ENCODE data around the gene APLF. TPM values are rescaled to one million over a fixed set of nuclear protein-coding genes. Genes with fewer than 3 reads are reported as not detected.

The APLF gene
- total and polyA plus RNA-seq, 2 of the 8 experiments (the other 6 are each of a cell fraction or from before 2014, with no cell fraction given) = 4.4 to 7.3 TPM

DNA sequence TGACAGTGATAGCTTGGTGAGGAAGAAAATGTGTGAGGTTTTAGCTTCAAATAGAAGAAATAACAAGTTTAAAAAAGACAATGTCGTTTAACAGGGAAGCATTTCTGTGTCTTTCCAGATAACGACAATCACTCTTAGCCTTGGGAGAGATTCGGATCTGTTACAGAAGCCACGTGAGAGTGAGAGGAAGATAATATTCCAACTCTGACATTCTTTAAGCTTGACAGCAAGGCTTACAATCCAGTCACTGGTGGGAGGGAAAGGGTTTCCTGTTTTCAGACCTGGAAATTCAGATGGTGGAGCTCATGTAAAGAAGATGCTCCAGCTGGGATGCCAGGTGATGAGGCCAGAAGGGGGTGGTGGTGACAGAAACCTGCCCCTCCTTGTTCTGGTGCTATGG is 31.1 kb upstream of the APLF start:
- Histone ChIP-seq H2BK15ac (ENCODE audit: low read length) (no peak overlapping the region), H2BK120ac (replicated peaks; ENCODE audit: low read depth, low read length) (no peak overlapping the region), H3K23ac (ENCODE audit: insufficient read length) (no peak overlapping the region), H4K5ac (ENCODE audit: insufficient read length, low read depth, low read length) (no peak overlapping the region), H4K20me1 (replicated peaks in 1 of 2; ENCODE audit: control insufficient read depth in 1 of 2, insufficient read depth in 2 of 2, low read length in 2 of 2) (no peaks in the 10 kb centered on the region), H2BK5ac (ENCODE audit: low read depth, low read length) (no peak overlapping the region), H3K79me2 (ENCODE audit: control insufficient read depth in 1 of 2, insufficient read depth in 2 of 2, low read length in 2 of 2) (no peaks in the 10 kb centered on the region), H2AFZ (ENCODE audit: low read length) (no peak overlapping the region), H3K79me1 (ENCODE audit: low read depth, low read length) (no peaks in the 10 kb centered on the region), H4K8ac (ENCODE audit: extremely low read depth, insufficient read depth, low read length) (no peak overlapping the region), H2BK12ac (ENCODE audit: low read depth, low read length) (no peak overlapping the region), H3K4me3 (ENCODE audit: extremely low read depth in 1 of 4, insufficient read depth in 2 of 4, low read depth in 3 of 4, low read length in 4 of 4) (no peak overlapping the region), H3K4me1 (replicated peaks in 1 of 4; ENCODE audit: control insufficient read depth in 3 of 4, insufficient read depth in 4 of 4, low read length in 3 of 4) (no peaks in the 10 kb centered on the region), H3K4me2 (ENCODE audit: insufficient read depth in 1 of 2, low read depth in 2 of 2, low read length in 2 of 2) (no peak overlapping the region), H2AK5ac (ENCODE audit: low read depth, low read length) (no peak overlapping the region), H3K56ac (replicated peaks; ENCODE audit: insufficient read length, low read depth, low read length) (no peak overlapping the region), H3K36me3 (ENCODE audit: control insufficient read depth in 2 of 4, insufficient read depth in 4 of 4, low read length in 3 of 4) (no peaks in the 10 kb centered on the region), H3K27ac (ENCODE audit: low read depth, low read length) (no peak overlapping the region), H2BK20ac (ENCODE audit: low read length) (no peak overlapping the region), H3K9me3 (ENCODE audit: insufficient read depth in 2 of 2, low read depth in 1 of 2, low read length in 1 of 2) (peaks cover 0 to 3% of the 10 kb centered on the region in 2 experiments; a peak in 1 of 4 replicates), H4K91ac (replicated peaks; ENCODE audit: insufficient read length, low read length) (no peak overlapping the region), H3K4ac (replicated peaks; ENCODE audit: insufficient read length, low read depth, low read length) (no peak overlapping the region), H3K9ac (replicated peaks in 1 of 4; ENCODE audit: extremely low read depth in 1 of 4, low read depth in 3 of 4, low read length in 3 of 4) (no peak overlapping the region), H3K27me3 (replicated peaks in 1 of 4; ENCODE audit: control insufficient read depth in 3 of 4, extremely low read depth in 1 of 4, insufficient read depth in 3 of 4, low read length in 3 of 4) (no peaks in the 10 kb centered on the region), H3K18ac (ENCODE audit: extremely low read depth, low read length) (no peak overlapping the region), H3K14ac (ENCODE audit: insufficient read length) (no peak overlapping the region), H3K23me2 (ENCODE audit: low read depth, low read length) (no peaks in the 10 kb centered on the region)
- 86% methylated on average over 4 of the region's 4 CpGs; no CpG with 5 or more reads in 1 of the 2 experiments for WGBS, 2 experiments (ENCODE audit: extremely low coverage in 1 of 2, insufficient coverage in 1 of 2, insufficient read length in 1 of 2, insufficient replicate concordance in 2 of 2, low coverage in 1 of 2, low lambda C conversion rate in 2 of 2, missing lambda C conversion rate in 1 of 2)
- DNase-seq (ENCODE audit: low read depth in 1 of 2, low spot score in 2 of 2) (no peak), FAIRE-seq (no peak)
- no peak for TF ChIP-seq TEAD4 (IDR thresholded peaks at IDR 0.05; ENCODE audit: low read depth, low read length)
- ChIA-PET CTCF (ENCODE audit: partially characterized antibody) (interaction anchor here (0.8 to 1.0 kb wide), 2 partner anchors 116 to 144 kb away, joined by 3 read pairs; partner anchors contain the start of gene CNRIP1), POLR2A (ENCODE audit: partially characterized antibody) (interaction anchor here (0.6 kb wide), 1 partner anchor 71 kb away, joined by 3 read pairs; the partner anchor contains the start of gene PLEK)
